Astrocyte (in vitro differentiated cells and primary cell): ENCODE measurements around the gene TMTC3. TPM values are rescaled to one million over a fixed set of nuclear protein-coding genes. Genes with fewer than 3 reads are reported as not detected.
"Not testable (repeated sequence)": the region's sequence is repeated elsewhere in the genome, so short reads cannot be mapped to it uniquely, and the experiment has no call there.

Experiments
- DNase-seq: peaks from one replicate; pipeline ENCODE4 v3.0.0-alpha.2; 2010; ENCODE audit warnings: low read depth
- FAIRE-seq: peaks from 2 replicates; lab custom pipeline; 2011; peaks lifted over from hg19 to GRCh38; lab: Jason Lieb, UNC
- H2AFZ ChIP-seq: 2 replicates; pipeline ENCODE4 v1.6.0; 2012; ENCODE audit warnings: low read depth, low read length, inconsistent platforms
- H3K27ac ChIP-seq: 2 replicates; pipeline ENCODE4 v1.5.1; 2011; ENCODE audit warnings: low read depth, low read length, inconsistent platforms
- H3K27me3 ChIP-seq: 2 replicates; pipeline ENCODE4 v1.6.0; 2011; ENCODE audit warnings: low read length, inconsistent platforms; ENCODE audit not compliant: insufficient read depth
- H3K36me3 ChIP-seq: 2 replicates; pipeline ENCODE4 v1.5.1; 2011; ENCODE audit warnings: low read length, inconsistent platforms; ENCODE audit not compliant: insufficient read depth
- H3K4me1 ChIP-seq: 2 replicates; pipeline ENCODE4 v1.5.1; 2011; ENCODE audit warnings: low read length, inconsistent platforms; ENCODE audit not compliant: insufficient read depth
- H3K4me2 ChIP-seq: 2 replicates; pipeline ENCODE4 v1.6.0; 2012; ENCODE audit warnings: low read length, inconsistent platforms
- H3K4me3 ChIP-seq: 2 replicates; pipeline ENCODE4 v1.5.1; 2011; ENCODE audit warnings: low read depth, mild to moderate bottlenecking, low read length, inconsistent platforms; ENCODE audit not compliant: insufficient read depth
- H3K79me2 ChIP-seq: 2 replicates; pipeline ENCODE4 v1.6.0; 2012; ENCODE audit warnings: mild to moderate bottlenecking, low read length, inconsistent platforms; ENCODE audit not compliant: insufficient read depth
- H3K9ac ChIP-seq: 2 replicates; pipeline ENCODE4 v1.6.0; 2012; ENCODE audit warnings: mild to moderate bottlenecking, low read length, inconsistent platforms
- H3K9me3 ChIP-seq: 2 replicates; pipeline ENCODE4 v1.5.1; 2012; ENCODE audit warnings: low read depth, mild to moderate bottlenecking, low read length, inconsistent platforms; ENCODE audit not compliant: insufficient read depth
- H4K20me1 ChIP-seq: 2 replicates; pipeline ENCODE4 v1.6.0; 2012; ENCODE audit warnings: low read length, inconsistent platforms; ENCODE audit not compliant: insufficient read depth
- H3K27ac Mint-ChIP-seq: one replicate; pipeline ENCODE4 v1.8.0; 2021; ENCODE audit warnings: mild to moderate bottlenecking, mixed read lengths; ENCODE audit not compliant: unreplicated experiment
- H3K27me3 Mint-ChIP-seq: one replicate; pipeline ENCODE4 v1.8.0; 2021; ENCODE audit warnings: low read depth, mixed read lengths; ENCODE audit not compliant: unreplicated experiment
- H3K36me3 Mint-ChIP-seq: one replicate; pipeline ENCODE4 v1.8.0; 2021; ENCODE audit warnings: low read depth, mixed read lengths; ENCODE audit not compliant: unreplicated experiment
- H3K4me1 Mint-ChIP-seq: one replicate; pipeline ENCODE4 v1.8.0; 2021; ENCODE audit warnings: low read depth, mixed read lengths; ENCODE audit not compliant: unreplicated experiment
- H3K4me3 Mint-ChIP-seq: one replicate; pipeline ENCODE4 v1.8.0; 2021; ENCODE audit warnings: mild to moderate bottlenecking, moderate library complexity, mixed read lengths; ENCODE audit not compliant: unreplicated experiment
- H3K9me3 Mint-ChIP-seq: one replicate; pipeline ENCODE4 v1.8.0; 2021; ENCODE audit warnings: mild to moderate bottlenecking, mixed read lengths; ENCODE audit not compliant: unreplicated experiment
- EZH2 ChIP-seq: IDR thresholded peaks from 2 replicates; pipeline ENCODE4 v1.6.1; 2012; ENCODE audit warnings: mild to moderate bottlenecking, low read length, inconsistent platforms; ENCODE audit not compliant: insufficient read depth
- total RNA-seq: library from RNA; stranded (reverse); gene quantifications from 2 replicates; pipeline ENCODE4 v1.2.1, GENCODE V29; 2021
- TF ChIP-seq, protein P1 (sequence below): IDR thresholded peaks from 2 replicates; pipeline ENCODE4 v1.5.1; 2011; ENCODE audit warnings: low read depth, mild to moderate bottlenecking, inconsistent platforms, low read length, moderate library complexity; ENCODE audit not compliant: insufficient read depth

TMTC3 gene
- total RNA-seq, 1 donor from 2014 or later = 49.0 TPM

DNA sequence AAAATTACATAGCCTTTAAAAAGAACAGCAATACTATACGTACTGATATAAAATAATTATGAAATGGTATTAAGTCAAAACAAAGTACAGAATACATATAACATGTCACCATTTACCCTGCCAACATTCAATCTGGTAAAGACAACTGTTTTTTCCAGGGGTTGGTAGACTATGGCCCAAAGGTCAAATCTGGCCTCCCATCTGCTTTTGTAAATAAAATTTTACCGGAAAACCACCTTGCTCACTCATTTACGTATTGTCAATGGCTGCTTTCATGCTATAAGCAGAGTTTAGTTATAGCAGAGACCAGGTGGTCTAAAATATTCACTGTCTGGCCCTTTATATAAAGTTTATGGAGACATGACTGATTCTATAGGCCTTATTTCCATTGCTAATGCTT, 14.3 kb upstream of the TMTC3 start:
- Histone ChIP-seq H3K4me2 (no peak overlapping the region), H3K27ac (no peak overlapping the region), H3K79me2 (no peaks in the 10 kb centered on the region), H3K9me3 (no peaks in the 10 kb centered on the region), H4K20me1 (no peaks in the 10 kb centered on the region), H3K4me3 (no peak overlapping the region), H3K27me3 (no peaks in the 10 kb centered on the region), H3K9ac (no peak overlapping the region), H2AFZ (no peak overlapping the region), H3K4me1 (no peaks in the 10 kb centered on the region), H3K36me3 (peaks cover 8% of the 10 kb centered on the region)
- TF ChIP-seq, protein P1, sequence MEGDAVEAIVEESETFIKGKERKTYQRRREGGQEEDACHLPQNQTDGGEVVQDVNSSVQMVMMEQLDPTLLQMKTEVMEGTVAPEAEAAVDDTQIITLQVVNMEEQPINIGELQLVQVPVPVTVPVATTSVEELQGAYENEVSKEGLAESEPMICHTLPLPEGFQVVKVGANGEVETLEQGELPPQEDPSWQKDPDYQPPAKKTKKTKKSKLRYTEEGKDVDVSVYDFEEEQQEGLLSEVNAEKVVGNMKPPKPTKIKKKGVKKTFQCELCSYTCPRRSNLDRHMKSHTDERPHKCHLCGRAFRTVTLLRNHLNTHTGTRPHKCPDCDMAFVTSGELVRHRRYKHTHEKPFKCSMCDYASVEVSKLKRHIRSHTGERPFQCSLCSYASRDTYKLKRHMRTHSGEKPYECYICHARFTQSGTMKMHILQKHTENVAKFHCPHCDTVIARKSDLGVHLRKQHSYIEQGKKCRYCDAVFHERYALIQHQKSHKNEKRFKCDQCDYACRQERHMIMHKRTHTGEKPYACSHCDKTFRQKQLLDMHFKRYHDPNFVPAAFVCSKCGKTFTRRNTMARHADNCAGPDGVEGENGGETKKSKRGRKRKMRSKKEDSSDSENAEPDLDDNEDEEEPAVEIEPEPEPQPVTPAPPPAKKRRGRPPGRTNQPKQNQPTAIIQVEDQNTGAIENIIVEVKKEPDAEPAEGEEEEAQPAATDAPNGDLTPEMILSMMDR = no peak
- no peak for TF ChIP-seq EZH2
- DNase-seq (no peak), FAIRE-seq (no peak)
- Mint-ChIP-seq H3K4me1 (peaks cover 3% of the 10 kb centered on the region), H3K27me3 (no peaks in the 10 kb centered on the region), H3K4me3 (no peak overlapping the region), H3K36me3 (peaks cover 4% of the 10 kb centered on the region), H3K27ac (no peak overlapping the region), H3K9me3 (no peaks in the 10 kb centered on the region)

DNA sequence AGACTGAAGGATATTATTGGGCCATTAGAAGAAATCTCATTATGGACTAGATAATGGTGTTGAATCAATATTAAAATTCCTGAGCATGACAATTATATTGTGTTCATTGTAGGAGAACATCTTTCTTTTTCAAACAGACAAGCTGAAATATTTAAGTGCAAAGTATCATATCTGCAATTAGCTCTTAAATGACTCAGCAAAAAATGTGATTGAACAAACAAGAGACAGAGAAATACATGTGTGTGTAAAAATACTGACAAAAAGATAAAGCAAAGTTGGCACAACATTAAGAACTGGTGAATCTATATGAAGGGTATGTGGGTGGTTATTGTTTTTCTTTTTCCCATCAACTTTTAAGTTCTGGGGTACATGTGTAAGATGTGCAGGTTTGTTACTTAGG, 9.7 kb upstream of the TMTC3 start:
- Mint-ChIP-seq H3K4me1 (peaks cover 3% of the 10 kb centered on the region), H3K4me3 (no peak overlapping the region), H3K27me3 (no peaks in the 10 kb centered on the region), H3K27ac (peak overlapping the region; percentile 59), H3K9me3 (no peaks in the 10 kb centered on the region), H3K36me3 (peaks cover 4% of the 10 kb centered on the region)
- TF ChIP-seq, protein P1 = no peak
- no peak for TF ChIP-seq EZH2
- peaks cover 10% of the 10 kb centered on the region for H3K36me3 ChIP-seq
- H3K4me3 ChIP-seq = no peak overlapping the region
- no peak overlapping the region for H3K4me2 ChIP-seq
- H3K27ac ChIP-seq = no peak overlapping the region
- no peaks in the 10 kb centered on the region for H4K20me1 ChIP-seq
- no peak overlapping the region for H3K9ac ChIP-seq
- H3K79me2 ChIP-seq = no peaks in the 10 kb centered on the region
- DNase-seq (no peak), FAIRE-seq (no peak)
- no peaks in the 10 kb centered on the region for H3K27me3 ChIP-seq
- H3K4me1 ChIP-seq = no peaks in the 10 kb centered on the region
- H3K9me3 ChIP-seq = no peaks in the 10 kb centered on the region
- H2AFZ ChIP-seq = no peak overlapping the region

DNA sequence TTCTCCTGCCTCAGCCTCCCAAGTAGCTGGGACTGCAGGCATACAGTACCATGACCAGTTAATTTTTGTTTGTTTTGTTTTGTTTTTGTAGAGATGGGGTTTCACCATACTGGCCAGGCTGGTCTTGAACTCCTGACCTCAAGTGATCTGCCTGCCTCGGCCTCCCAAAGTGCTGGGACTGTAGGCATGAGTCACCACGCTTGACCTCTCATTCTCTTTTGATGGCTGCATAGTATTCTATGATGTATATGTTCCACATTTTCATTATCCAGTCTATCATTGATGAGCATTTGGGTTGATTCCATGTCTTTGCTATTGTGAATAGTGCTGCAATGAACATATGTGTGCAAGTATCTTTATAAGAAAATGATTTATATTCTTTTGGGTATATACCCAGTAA, 8.9 kb upstream of the TMTC3 start:
- not testable (repeated sequence) for H3K9me3 ChIP-seq, H3K4me1 Mint-ChIP-seq, H3K4me2 ChIP-seq, H3K4me1 ChIP-seq, H3K4me3 Mint-ChIP-seq, H3K27ac Mint-ChIP-seq, H2AFZ ChIP-seq, H4K20me1 ChIP-seq, H3K27me3 Mint-ChIP-seq, H3K9ac ChIP-seq, H3K36me3 ChIP-seq, H3K9me3 Mint-ChIP-seq, H3K27me3 ChIP-seq, H3K36me3 Mint-ChIP-seq, H3K27ac ChIP-seq, H3K79me2 ChIP-seq, H3K4me3 ChIP-seq, FAIRE-seq, DNase-seq

DNA sequence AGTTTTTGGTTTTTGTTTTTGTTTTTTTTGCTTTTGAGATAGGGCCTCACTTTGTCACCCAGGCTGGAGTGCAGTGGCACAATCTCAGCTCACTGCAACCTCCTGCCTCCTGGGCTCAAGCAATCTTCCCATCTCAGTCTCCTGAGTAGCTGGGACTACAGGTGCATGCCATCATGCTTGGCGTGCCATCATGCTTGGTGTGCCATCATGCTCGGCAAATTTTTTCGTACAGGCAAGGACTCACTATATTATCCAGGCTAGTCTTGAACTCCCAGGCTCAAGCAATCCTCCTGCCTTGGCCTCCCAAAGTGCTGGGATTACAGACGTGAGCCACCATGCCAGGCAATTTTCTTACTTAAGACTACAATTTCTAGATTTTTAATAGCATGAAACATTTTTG, 2.4 kb upstream of the TMTC3 start:
- H3K4me3 ChIP-seq, H4K20me1 ChIP-seq, H3K9me3 ChIP-seq, H3K4me3 Mint-ChIP-seq, H3K27me3 ChIP-seq, H3K27ac ChIP-seq, H3K36me3 Mint-ChIP-seq, H3K4me2 ChIP-seq, H3K4me1 Mint-ChIP-seq, H3K27ac Mint-ChIP-seq, H3K27me3 Mint-ChIP-seq, H3K9ac ChIP-seq, FAIRE-seq, H3K36me3 ChIP-seq, H2AFZ ChIP-seq, DNase-seq, H3K9me3 Mint-ChIP-seq, H3K4me1 ChIP-seq: not testable (repeated sequence)
- H3K79me2 ChIP-seq = peaks cover 26% of the 10 kb centered on the region
